GM12878 (cell line): ENCODE results near the gene LRP1. TPM values are rescaled to one million over a fixed set of nuclear protein-coding genes. Genes with fewer than 3 reads are reported as not detected.

Experiments used
- ATAC-seq: fragments of 200-7000 bp; cut with Tn5 transposase; 3 replicates; pipeline ENCODE4 v1.9.1; 2020; ENCODE audit warnings: mild to moderate bottlenecking, moderate library complexity
- BruUV-seq: library from RNA; stranded (reverse); fragments of 400-500 nt; replicated peaks from 2 replicates; lab custom pipeline; 2021; lab: Mats Ljungman, UMichigan
- CTCF ChIA-PET: fragments of 300-600 bp; sonication (Branson Sonifier 250); formaldehyde crosslinking; extraction: SDS; loops from one replicate; lab custom pipeline; 2021; ENCODE audit warnings: inconsistent platforms; lab: Yijun Ruan, JAX
- POLR2A ChIA-PET: fragments of 350-600 bp; formaldehyde crosslinking; extraction: SDS; loops from one replicate; lab custom pipeline; 2021; ENCODE audit warnings: inconsistent platforms; lab: Charles Lee
- RAD21 ChIA-PET: fragments of 300-600 bp; sonication (Branson Sonifier 250); formaldehyde crosslinking; loops from one replicate; lab custom pipeline; 2023; ENCODE audit warnings: antibody characterized with exemption; ENCODE audit not compliant: unreplicated experiment; lab: Charles Lee
- SMC1A ChIA-PET: fragments of 300-600 bp; sonication (Branson Sonifier 250); formaldehyde crosslinking; loops from one replicate; lab custom pipeline; 2023; ENCODE audit not compliant: unreplicated experiment, uncharacterized antibody; lab: Charles Lee
- DNase-seq: peaks from one replicate; pipeline ENCODE4 v3.0.0-alpha.2; 2011; ENCODE audit warnings: low read depth, low spot score
- FAIRE-seq: peaks from 3 replicates; lab custom pipeline; 2011; peaks lifted over from hg19 to GRCh38; lab: Jason Lieb, UNC
- H2AFZ ChIP-seq: 2 replicates; pipeline ENCODE4 v1.6.0; 2011; ENCODE audit warnings: low read depth, low read length, control low read depth; ENCODE audit not compliant: control insufficient read depth
- H3K27ac ChIP-seq: 2 replicates; pipeline ENCODE4 v1.5.1; 2011; ENCODE audit warnings: control low read depth; ENCODE audit not compliant: control insufficient read depth, insufficient read depth
- H3K27me3 ChIP-seq, 2 experiments: replicated peaks in 1 of 2; 2 replicates each; pipeline versions ENCODE4 v1.6.0 to v1.6.1; 2011; ENCODE audit warnings: low read length in 1 of 2; ENCODE audit not compliant: control insufficient read depth in 2 of 2, insufficient read depth in 2 of 2
- H3K36me3 ChIP-seq, 2 experiments: 2 replicates each; pipeline ENCODE4 v1.5.1; 2011; ENCODE audit warnings: low read length in 1 of 2; ENCODE audit not compliant: control insufficient read depth in 2 of 2, insufficient read depth in 2 of 2
- H3K4me1 ChIP-seq: 2 replicates; pipeline ENCODE4 v1.6.1; 2011; ENCODE audit warnings: mild to moderate bottlenecking, low read length, moderate library complexity, mixed read lengths; ENCODE audit not compliant: control insufficient read depth, insufficient read depth
- H3K4me2 ChIP-seq: 2 replicates; pipeline ENCODE4 v1.6.0; 2011; ENCODE audit warnings: control low read depth; ENCODE audit not compliant: control insufficient read depth, insufficient read depth
- H3K4me3 ChIP-seq: fragments of 200-600 bp; sonication (generic); 2 replicates; pipeline ENCODE4 v1.5.1; 2016
- H3K79me2 ChIP-seq: 2 replicates; pipeline ENCODE4 v1.6.0; 2011; ENCODE audit warnings: low read length; ENCODE audit not compliant: control insufficient read depth, insufficient read depth
- H3K9ac ChIP-seq: 2 replicates; pipeline ENCODE4 v1.8.0; 2011; ENCODE audit warnings: low read length, control low read depth, mixed read lengths; ENCODE audit not compliant: control insufficient read depth, insufficient read depth
- H3K9me3 ChIP-seq: replicated peaks from 3 replicates; pipeline ENCODE4 v1.5.1; 2011; ENCODE audit warnings: mild to moderate bottlenecking, low read length; ENCODE audit not compliant: control insufficient read depth, insufficient read depth
- H4K20me1 ChIP-seq: 2 replicates; pipeline ENCODE4 v1.6.0; 2011; ENCODE audit not compliant: control insufficient read depth, insufficient read depth
- CEBPB ChIP-seq, 2 experiments: fragments of 150-350 bp in 1 of 2; IDR thresholded peaks; 2 replicates each; pipeline ENCODE4 v1.6.1; 2012 to 2014; ENCODE audit warnings: low read depth in 2 of 2, low read length in 2 of 2, borderline replicate concordance in 1 of 2, inconsistent platforms in 1 of 2
- CREB1 ChIP-seq: IDR thresholded peaks from 2 replicates; pipeline ENCODE4 v1.6.1; 2012; ENCODE audit warnings: low read depth, mild to moderate bottlenecking, inconsistent platforms
- CREM ChIP-seq: IDR thresholded peaks from 2 replicates; pipeline ENCODE4 v1.6.1; 2014; ENCODE audit warnings: antibody characterized with exemption, low read depth
- EED ChIP-seq: sonication (generic); IDR thresholded peaks from 2 replicates; pipeline ENCODE4 v1.6.1; 2016; ENCODE audit warnings: antibody characterized with exemption, low read depth
- MYB ChIP-seq: fragments of 150-350 bp; IDR thresholded peaks from 2 replicates; pipeline ENCODE4 v1.6.1; 2014; ENCODE audit warnings: mild to moderate bottlenecking, low read depth, low read length, borderline replicate concordance
- NR2C1 ChIP-seq: fragments of 450-650 bp; IDR thresholded peaks from 2 replicates; pipeline ENCODE4 v1.6.1; 2017; ENCODE audit warnings: antibody characterized with exemption, mild to moderate bottlenecking, moderate library complexity
- RUNX3 ChIP-seq: IDR thresholded peaks from 2 replicates; pipeline ENCODE4 v1.6.1; 2012; ENCODE audit warnings: low read length, inconsistent platforms
- SMC3 ChIP-seq: IDR thresholded peaks from 2 replicates; pipeline ENCODE4 v1.6.1; 2011; ENCODE audit warnings: low read length, improper control_type of control experiment, borderline replicate concordance
- SP1 ChIP-seq: IDR thresholded peaks from one replicate; pipeline ENCODE4 v1.6.1; 2011; ENCODE audit warnings: low read depth, low read length
- TCF3 ChIP-seq: IDR thresholded peaks from 2 replicates; pipeline ENCODE4 v1.6.1; 2012; ENCODE audit warnings: low read depth, mild to moderate bottlenecking, low read length, borderline replicate concordance; ENCODE audit not compliant: insufficient read depth
- ZNF274 ChIP-seq: IDR thresholded peaks from one replicate; pipeline ENCODE4 v1.8.0; 2011; ENCODE audit not compliant: insufficient read length, insufficient read depth
- WGBS: methylation state at CpG from one replicate; pipeline ENCODE4 v1.1.6; 2016; ENCODE audit warnings: low lambda C conversion rate; ENCODE audit not compliant: insufficient replicate concordance, insufficient coverage; ENCODE audit errors: missing lambda C conversion rate; 5-methylcytosine and 5-hydroxymethylcytosine counted together
- in situ Hi-C: fragments of 300-500 bp; cut with MboI; formaldehyde crosslinking; loops from 9 replicates; pipeline ENCODE4 v1.14.3; 2018; ENCODE audit warnings: mixed read lengths
- intact Hi-C: fragments of 100-400 bp; cut with micrococcal nuclease; formaldehyde crosslinking; loops from one replicate; pipeline ENCODE4 v1.14.2; 2022; ENCODE audit not compliant: unreplicated experiment
- polyA plus RNA-seq, 11 experiments: library from polyadenylated mRNA; depleted of rRNA in 4 of 11; unstranded in 6 of 11; stranded (reverse) in 5 of 11; fragments of >200 nt; fragmentation: Nextera tagmentation in 4 of 11; fragmentation: Illumina TruSeq in 1 of 11; extraction: Ambion mirVana in 4 of 11; extraction: Trizol in 1 of 11; gene quantifications; 1 replicate in 1 of 11; 2 replicates in 10 of 11; pipeline versions ENCODE4 v1.2.1 to v1.2.3, GENCODE V29; 2011 to 2016; ENCODE audit warnings: inconsistent platforms in 2 of 11, missing spikeins in 2 of 11, low read depth in 1 of 11
- total RNA-seq, 4 experiments: library from RNA; depleted of rRNA in 3 of 4; stranded (reverse); fragments of >200 nt in 3 of 4; fragmentation: Illumina TruSeq in 1 of 4; extraction: Trizol in 1 of 4; gene quantifications; 2 replicates each; pipeline versions ENCODE4 v1.2.1 to v1.2.3, GENCODE V29; 2013 to 2021
- TF ChIP-seq, protein P1 (sequence below): fragments of 450-650 bp; IDR thresholded peaks from 2 replicates; pipeline ENCODE4 v1.6.1; 2017; ENCODE audit warnings: mild to moderate bottlenecking
- TF ChIP-seq, protein P2 (sequence below): fragments of 450-650 bp; IDR thresholded peaks from 2 replicates; pipeline ENCODE4 v1.6.1; 2017; ENCODE audit warnings: mild to moderate bottlenecking, low read depth, inconsistent platforms; ENCODE audit not compliant: poor library complexity, severe bottlenecking
- TF ChIP-seq, protein P3 (sequence below): IDR thresholded peaks from 2 replicates; pipeline ENCODE4 v1.6.1; 2011; ENCODE audit warnings: mild to moderate bottlenecking, low read depth, low read length, moderate library complexity; ENCODE audit not compliant: insufficient replicate concordance

LRP1 gene
- total and polyA plus RNA-seq, 10 of the 15 experiments (the other 5 are each of a cell fraction or from before 2014, with no cell fraction given), result under 0.01 to 1.1 (median 0.20) TPM; not detected in 2

DNA sequence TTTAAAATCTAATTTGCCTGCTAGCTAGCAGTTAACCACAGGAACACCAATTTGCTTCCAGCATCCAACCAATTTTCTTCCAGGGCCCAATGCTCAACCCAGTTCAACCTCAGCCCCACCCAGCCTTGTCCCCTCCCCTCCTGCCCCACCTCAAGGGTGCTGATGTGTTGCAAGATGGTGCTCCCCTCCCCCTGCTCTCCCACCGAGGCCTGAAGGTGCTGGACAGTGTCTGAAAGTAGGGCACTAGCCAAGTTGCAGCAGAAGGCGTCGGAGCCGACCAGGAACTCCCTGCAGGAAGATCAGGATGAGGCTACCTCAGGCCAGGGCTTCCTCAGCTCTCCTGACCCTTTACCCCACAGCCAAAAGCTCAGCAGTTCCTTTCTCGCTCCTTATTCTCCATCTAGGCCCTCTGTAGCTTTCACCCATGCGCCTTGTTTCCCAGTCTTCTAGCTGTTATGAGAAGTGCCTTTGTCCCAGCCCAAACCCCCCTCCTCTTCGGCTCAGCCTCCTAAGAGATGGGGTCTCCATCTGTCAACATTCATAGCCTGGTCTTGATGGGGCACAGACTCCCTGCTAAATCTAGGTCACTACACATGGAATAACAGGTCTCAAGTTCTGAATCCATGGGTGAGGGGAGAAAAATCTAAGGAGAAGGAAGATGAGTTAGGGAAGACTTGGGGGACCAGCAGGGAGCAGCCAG is 20.7 kb upstream of the LRP1 start:
- RAD21 ChIA-PET, result interaction anchor here (1.0 to 5.3 kb wide), 6 partner anchors 14 to 106 kb away, joined by 4 to 285 read pairs (median 4); no protein-coding TSS in a partner anchor
- POLR2A ChIA-PET, result interaction anchor here (0.6 to 4.9 kb wide), 5 partner anchors 9 to 1284 kb away, joined by 3 to 40 read pairs (median 4); no protein-coding TSS in a partner anchor
- BruUV-seq, result no TSS peak
- SMC1A ChIA-PET, result interaction anchor here (0.7 to 8.6 kb wide), 5 partner anchors 11 to 42 kb away, joined by 3 to 246 read pairs (median 4); no protein-coding TSS in a partner anchor
- Histone ChIP-seq H4K20me1 (no peaks in the 10 kb centered on the region), H3K4me1 (peaks cover 5% of the 10 kb centered on the region), H3K9me3 (no peaks in the 10 kb centered on the region), H3K27ac (no peak overlapping the region), H3K4me2 (no peak overlapping the region; the same call in 1 of the 2 replicates), H2AFZ (no peak overlapping the region), H3K9ac (no peak overlapping the region), H3K27me3 (no peaks in the 10 kb centered on the region), H3K79me2 (peaks cover 41% of the 10 kb centered on the region), H3K36me3 (peaks cover 23 to 29% of the 10 kb centered on the region in 2 experiments), H3K4me3 (peak overlapping the region; percentile 24; the same call in 1 of the 2 replicates)
- TF ChIP-seq MYB (no peak), EED (no peak), ZNF274 (no peak), CEBPB (IDR thresholded peaks at IDR 0.05; ENCODE audit: borderline replicate concordance in 1 of 2, low read depth in 2 of 2, low read length in 2 of 2) (no peak), NR2C1 (no peak), SP1 (no peak), SMC3 (no peak), CREB1 (no peak), RUNX3 (no peak), CREM (no peak), TCF3 (no peak)
- TF ChIP-seq, protein P1, sequence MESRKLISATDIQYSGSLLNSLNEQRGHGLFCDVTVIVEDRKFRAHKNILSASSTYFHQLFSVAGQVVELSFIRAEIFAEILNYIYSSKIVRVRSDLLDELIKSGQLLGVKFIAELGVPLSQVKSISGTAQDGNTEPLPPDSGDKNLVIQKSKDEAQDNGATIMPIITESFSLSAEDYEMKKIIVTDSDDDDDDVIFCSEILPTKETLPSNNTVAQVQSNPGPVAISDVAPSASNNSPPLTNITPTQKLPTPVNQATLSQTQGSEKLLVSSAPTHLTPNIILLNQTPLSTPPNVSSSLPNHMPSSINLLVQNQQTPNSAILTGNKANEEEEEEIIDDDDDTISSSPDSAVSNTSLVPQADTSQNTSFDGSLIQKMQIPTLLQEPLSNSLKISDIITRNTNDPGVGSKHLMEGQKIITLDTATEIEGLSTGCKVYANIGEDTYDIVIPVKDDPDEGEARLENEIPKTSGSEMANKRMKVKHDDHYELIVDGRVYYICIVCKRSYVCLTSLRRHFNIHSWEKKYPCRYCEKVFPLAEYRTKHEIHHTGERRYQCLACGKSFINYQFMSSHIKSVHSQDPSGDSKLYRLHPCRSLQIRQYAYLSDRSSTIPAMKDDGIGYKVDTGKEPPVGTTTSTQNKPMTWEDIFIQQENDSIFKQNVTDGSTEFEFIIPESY, result no peak
- TF ChIP-seq, protein P2, sequence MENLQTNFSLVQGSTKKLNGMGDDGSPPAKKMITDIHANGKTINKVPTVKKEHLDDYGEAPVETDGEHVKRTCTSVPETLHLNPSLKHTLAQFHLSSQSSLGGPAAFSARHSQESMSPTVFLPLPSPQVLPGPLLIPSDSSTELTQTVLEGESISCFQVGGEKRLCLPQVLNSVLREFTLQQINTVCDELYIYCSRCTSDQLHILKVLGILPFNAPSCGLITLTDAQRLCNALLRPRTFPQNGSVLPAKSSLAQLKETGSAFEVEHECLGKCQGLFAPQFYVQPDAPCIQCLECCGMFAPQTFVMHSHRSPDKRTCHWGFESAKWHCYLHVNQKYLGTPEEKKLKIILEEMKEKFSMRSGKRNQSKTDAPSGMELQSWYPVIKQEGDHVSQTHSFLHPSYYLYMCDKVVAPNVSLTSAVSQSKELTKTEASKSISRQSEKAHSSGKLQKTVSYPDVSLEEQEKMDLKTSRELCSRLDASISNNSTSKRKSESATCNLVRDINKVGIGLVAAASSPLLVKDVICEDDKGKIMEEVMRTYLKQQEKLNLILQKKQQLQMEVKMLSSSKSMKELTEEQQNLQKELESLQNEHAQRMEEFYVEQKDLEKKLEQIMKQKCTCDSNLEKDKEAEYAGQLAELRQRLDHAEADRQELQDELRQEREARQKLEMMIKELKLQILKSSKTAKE, result no peak
- TF ChIP-seq, protein P3, sequence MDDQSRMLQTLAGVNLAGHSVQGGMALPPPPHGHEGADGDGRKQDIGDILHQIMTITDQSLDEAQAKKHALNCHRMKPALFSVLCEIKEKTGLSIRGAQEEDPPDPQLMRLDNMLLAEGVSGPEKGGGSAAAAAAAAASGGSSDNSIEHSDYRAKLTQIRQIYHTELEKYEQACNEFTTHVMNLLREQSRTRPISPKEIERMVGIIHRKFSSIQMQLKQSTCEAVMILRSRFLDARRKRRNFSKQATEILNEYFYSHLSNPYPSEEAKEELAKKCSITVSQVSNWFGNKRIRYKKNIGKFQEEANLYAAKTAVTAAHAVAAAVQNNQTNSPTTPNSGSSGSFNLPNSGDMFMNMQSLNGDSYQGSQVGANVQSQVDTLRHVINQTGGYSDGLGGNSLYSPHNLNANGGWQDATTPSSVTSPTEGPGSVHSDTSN, result no peak
- in situ Hi-C loops, result no loop called here
- no peak for ATAC-seq
- CTCF ChIA-PET, result interaction anchor here (0.6 to 11.7 kb wide), 5 partner anchors 11 to 524 kb away, joined by 3 to 458 read pairs (median 5); partner anchors contain the start of genes NAB2 and NEMP1
- FAIRE-seq, result no peak
- intact Hi-C loops, result no loop called here
- no peak for DNase-seq
- 84% methylated on average over 7 of the region's 7 CpGs for WGBS
